Measurements from ENCODE around the gene BSN. TPM values are rescaled to one million over a fixed set of nuclear protein-coding genes. Genes with fewer than 3 reads are reported as not detected.
A peak's percentile ranks its signal among the peaks of the same experiment; 100 is the strongest.

BSN gene
- total and polyA plus RNA-seq, 2 donors (not counting 1 experiment from before 2014, with no cell fraction given) = 0.03 to 0.20 TPM

DNA sequence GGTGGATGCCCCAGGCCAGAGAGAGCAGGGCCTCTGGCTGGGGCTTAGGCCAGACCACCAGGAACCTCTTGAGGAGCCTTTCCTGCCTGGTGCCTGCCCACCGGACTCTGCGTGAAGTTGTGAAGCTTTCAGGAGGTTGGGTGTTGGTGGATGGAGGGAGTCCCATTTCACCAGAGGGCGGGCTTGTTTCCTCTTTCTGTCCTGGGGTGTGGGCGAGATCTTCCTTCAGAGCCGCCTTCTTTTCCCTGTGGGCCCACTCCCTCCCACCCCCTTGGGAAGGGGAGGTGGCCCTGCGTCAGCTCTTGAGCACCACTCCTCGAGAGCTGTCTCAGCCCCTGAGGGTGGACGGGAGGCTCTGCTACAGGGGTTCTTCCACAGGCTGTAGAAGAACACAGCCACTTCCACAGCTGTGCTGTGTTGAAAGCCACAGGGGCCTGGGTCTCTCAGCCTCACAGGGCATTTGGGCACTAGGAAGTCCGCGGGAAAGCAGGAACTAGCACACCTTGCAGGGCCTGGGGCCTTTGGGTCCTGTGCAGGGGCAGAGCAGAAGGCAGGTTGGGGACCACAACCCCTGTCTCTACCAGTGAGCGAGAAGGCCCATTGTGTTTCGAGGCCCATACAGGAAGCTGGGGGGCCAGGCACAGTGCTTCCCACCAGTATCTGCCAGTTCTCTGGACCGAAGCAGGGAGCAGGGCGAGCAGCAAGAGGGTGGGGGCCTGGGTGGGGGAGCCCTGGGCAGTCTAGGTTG lies 163.1 kb downstream of the BSN start:
- ChIA-PET POLR2A (interaction anchor here (1.0 kb wide), 1 partner anchor 69 kb away, joined by 3 read pairs; the partner anchor contains the start of gene IP6K1), CTCF (interaction anchor here (1.1 to 1.7 kb wide), 2 partner anchors 122 to 178 kb away, joined by 3 read pairs; no protein-coding TSS in a partner anchor)
- H3K4me1 Mint-ChIP-seq = peaks cover 28% of the 10 kb centered on the region

More for the DNA sequence above, 163.1 kb downstream of the BSN start:
- Histone ChIP-seq H3K4me1 (ENCODE audit: control insufficient read depth in 2 of 2, insufficient read depth in 2 of 2, low read length in 2 of 2) (peaks cover 7 to 27% of the 10 kb centered on the region in 2 donors), H3K4me3 (ENCODE audit: control extremely low read depth in 1 of 5, extremely low read depth in 1 of 5, insufficient read depth in 1 of 5, low read depth in 2 of 5, low read length in 4 of 5) (no peak overlapping the region), H4K20me1 (ENCODE audit: control insufficient read depth, insufficient read depth, low read length, poor library complexity, severe bottlenecking) (no peaks in the 10 kb centered on the region), H2AFZ (ENCODE audit: insufficient read depth, low read depth, low read length, poor library complexity, severe bottlenecking) (no peak overlapping the region), H3K79me2 (ENCODE audit: control insufficient read depth, insufficient read depth, low read length) (peaks cover 4% of the 10 kb centered on the region), H3K27me3 (replicated peaks in 1 of 4; ENCODE audit: control extremely low read depth in 1 of 4, control insufficient read depth in 3 of 4, insufficient read depth in 4 of 4, low read length in 3 of 4) (no peaks in the 10 kb centered on the region), H3K4me2 (replicated peaks; ENCODE audit: low read depth, low read length, poor library complexity, severe bottlenecking) (no peak overlapping the region), H3K9me3 (ENCODE audit: control extremely low read depth in 1 of 3, control insufficient read depth in 2 of 3, insufficient read depth in 1 of 3, low read length in 2 of 3) (no peaks in the 10 kb centered on the region), H3K9ac (ENCODE audit: low read length) (no peak overlapping the region), H3K36me3 (replicated peaks in 1 of 2; ENCODE audit: control extremely low read depth in 1 of 2, control insufficient read depth in 1 of 2, extremely low read depth in 1 of 2, insufficient read depth in 2 of 2, low read length in 1 of 2) (peaks cover 0 to 18% of the 10 kb centered on the region in 2 experiments), H3K27ac (ENCODE audit: low read length in 2 of 2) (no peak overlapping the region)
- DNase-seq (peak; percentile 34), ATAC-seq (ENCODE audit: low read depth) (no peak)
- TF ChIP-seq EZH2 (IDR thresholded peaks at IDR 0.05; ENCODE audit: borderline replicate concordance, insufficient read depth, low read depth, low read length, poor library complexity, severe bottlenecking) = no peak
- TF ChIP-seq, protein P1, sequence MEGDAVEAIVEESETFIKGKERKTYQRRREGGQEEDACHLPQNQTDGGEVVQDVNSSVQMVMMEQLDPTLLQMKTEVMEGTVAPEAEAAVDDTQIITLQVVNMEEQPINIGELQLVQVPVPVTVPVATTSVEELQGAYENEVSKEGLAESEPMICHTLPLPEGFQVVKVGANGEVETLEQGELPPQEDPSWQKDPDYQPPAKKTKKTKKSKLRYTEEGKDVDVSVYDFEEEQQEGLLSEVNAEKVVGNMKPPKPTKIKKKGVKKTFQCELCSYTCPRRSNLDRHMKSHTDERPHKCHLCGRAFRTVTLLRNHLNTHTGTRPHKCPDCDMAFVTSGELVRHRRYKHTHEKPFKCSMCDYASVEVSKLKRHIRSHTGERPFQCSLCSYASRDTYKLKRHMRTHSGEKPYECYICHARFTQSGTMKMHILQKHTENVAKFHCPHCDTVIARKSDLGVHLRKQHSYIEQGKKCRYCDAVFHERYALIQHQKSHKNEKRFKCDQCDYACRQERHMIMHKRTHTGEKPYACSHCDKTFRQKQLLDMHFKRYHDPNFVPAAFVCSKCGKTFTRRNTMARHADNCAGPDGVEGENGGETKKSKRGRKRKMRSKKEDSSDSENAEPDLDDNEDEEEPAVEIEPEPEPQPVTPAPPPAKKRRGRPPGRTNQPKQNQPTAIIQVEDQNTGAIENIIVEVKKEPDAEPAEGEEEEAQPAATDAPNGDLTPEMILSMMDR (IDR thresholded peaks at IDR 0.05) = no peak
- 74% methylated on average over 7 of the region's 14 CpGs for WGBS (ENCODE audit: insufficient coverage)
- peak overlapping the region; percentile 10 for H3K27ac Mint-ChIP-seq
- H3K4me3 Mint-ChIP-seq = peak overlapping the region; percentile 29
- H3K9me3 Mint-ChIP-seq (ENCODE audit: insufficient read depth) = no peaks in the 10 kb centered on the region
- H3K27me3 Mint-ChIP-seq = no peaks in the 10 kb centered on the region
- intact Hi-C loops (cut with micrococcal nuclease) = no loop called here
